GM13976 (cell line): Measurements from ENCODE around the gene AZU1.
"Not testable (repeated sequence)": the region's sequence is repeated elsewhere in the genome, so short reads cannot be mapped to it uniquely, and the experiment has no call there.

Experiments
- DNase-seq: peaks from one replicate; pipeline ENCODE4 v3.0.0; 2012; ENCODE audit warnings: low spot score
- in situ Hi-C: fragments of 300-500 bp; cut with MboI; formaldehyde crosslinking; loops from one replicate; pipeline ENCODE4 v1.12.0; 2022; ENCODE audit warnings: low sequenced_read_pairs, mixed read lengths, inconsistent platforms; ENCODE audit not compliant: unreplicated experiment
- TF ChIP-seq, protein P1 (sequence below): IDR thresholded peaks from 2 replicates; pipeline ENCODE4 v1.5.1; 2012; ENCODE audit warnings: borderline replicate concordance, mild to moderate bottlenecking; ENCODE audit not compliant: insufficient read depth; ENCODE audit errors: extremely low read depth, missing control alignments, control extremely low read depth

Gene AZU1

DNA sequence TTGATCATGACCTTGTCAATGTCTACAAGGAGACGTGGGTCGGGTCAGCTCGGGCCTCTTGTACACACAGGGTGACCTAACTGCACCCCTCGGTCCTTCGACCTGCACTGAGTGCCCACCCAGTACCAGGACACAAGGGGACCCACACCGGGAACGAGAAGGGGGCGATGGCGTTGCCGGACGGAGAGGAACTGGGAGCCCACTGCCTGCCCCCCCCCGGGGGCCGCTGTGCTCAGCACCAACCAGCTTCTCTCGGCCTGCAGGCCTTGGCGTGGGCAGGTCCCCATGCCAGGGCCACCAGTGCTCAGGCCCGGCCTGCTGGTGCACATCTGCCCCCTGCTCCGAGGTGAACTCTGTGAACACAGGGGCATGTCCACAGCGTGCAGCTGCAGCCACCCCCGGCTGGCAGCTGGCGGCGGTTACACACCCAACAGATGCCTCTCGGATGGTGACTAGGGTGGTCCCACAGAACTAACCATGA is 46.0 kb downstream of the AZU1 start:
- TF ChIP-seq, protein P1, sequence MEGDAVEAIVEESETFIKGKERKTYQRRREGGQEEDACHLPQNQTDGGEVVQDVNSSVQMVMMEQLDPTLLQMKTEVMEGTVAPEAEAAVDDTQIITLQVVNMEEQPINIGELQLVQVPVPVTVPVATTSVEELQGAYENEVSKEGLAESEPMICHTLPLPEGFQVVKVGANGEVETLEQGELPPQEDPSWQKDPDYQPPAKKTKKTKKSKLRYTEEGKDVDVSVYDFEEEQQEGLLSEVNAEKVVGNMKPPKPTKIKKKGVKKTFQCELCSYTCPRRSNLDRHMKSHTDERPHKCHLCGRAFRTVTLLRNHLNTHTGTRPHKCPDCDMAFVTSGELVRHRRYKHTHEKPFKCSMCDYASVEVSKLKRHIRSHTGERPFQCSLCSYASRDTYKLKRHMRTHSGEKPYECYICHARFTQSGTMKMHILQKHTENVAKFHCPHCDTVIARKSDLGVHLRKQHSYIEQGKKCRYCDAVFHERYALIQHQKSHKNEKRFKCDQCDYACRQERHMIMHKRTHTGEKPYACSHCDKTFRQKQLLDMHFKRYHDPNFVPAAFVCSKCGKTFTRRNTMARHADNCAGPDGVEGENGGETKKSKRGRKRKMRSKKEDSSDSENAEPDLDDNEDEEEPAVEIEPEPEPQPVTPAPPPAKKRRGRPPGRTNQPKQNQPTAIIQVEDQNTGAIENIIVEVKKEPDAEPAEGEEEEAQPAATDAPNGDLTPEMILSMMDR = no peak
- in situ Hi-C loops = no loop called here
- DNase-seq = no peak

DNA sequence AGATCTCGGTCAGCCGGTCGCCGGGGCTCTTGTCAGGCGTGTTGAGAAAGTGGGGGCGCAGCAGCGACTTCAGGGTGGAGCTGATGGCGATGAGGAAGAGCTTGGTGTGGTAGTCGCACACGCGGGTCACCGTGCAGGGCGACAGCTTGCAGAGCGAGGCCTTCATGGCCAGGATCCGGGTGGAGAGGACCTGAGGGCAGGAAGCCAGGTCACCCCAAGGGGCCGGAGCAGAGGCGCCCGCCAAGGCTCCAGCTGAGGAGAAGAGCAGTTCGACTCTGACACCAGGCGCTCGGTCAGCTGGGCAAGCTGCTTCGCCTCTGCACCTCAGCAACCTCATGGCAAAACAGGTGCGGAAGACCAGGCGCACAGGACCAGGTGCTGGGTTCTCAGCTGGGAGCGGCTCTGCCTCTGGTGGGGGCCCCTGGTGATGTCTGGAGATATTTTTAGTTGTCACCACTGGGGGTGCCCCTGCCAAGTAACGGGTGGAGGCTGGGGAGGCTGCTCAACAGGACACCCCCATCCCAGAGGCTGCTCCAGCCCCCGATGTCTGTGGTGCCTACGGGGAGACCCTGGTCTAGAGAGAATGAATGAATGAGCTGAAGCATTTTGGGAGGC is 47.7 kb downstream of the AZU1 start:
- DNase-seq = no peak
- TF ChIP-seq, protein P1 = no peak
- in situ Hi-C loops = no loop called here

DNA sequence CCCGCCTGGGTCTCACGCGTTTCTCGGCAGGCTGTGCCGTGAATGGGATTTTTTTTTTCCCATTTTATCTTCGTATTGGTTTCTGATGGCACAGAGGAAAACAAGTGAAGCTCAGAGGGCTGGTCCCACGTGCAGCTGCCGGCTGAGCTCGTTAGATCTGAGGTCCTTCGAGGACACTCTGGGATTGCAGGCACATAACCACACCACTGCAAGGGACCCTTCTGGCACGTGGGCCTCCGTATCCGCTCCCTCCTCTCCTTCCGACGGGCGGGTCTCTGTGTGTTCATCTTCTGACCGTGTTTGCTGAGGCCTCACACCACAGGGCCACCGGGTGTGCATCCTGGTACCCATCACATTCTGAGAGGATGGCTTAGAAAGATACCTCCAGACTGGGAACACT is 48.5 kb downstream of the AZU1 start:
- in situ Hi-C loops = no loop called here
- no peak for DNase-seq
- TF ChIP-seq, protein P1 = no peak

DNA sequence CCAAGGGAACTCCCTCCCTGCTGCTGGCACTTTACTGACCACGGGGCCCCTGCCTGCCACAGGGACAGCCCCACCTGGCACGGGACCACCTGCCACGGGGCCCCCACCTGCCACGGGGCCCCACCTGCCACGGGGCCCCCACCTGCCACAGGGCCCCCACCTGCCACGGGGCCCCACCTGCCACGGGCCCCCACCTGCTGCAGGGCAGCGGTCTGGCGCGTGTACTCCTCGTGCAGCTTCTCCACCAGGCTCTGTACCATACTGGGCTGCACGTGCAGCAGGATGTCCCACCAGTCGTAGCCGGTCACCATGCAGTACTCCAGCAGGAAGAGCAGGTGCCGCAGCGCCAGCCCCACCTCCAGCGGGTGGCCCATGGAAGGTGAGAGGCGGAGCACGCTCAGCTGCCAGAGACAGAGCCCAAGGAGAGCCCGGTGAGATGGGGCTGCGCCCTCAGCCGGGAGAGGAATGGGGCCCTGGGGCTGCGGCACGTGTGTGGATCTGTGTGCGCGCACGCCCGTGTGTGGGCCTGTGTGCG is 49.2 kb downstream of the AZU1 start:
- DNase-seq = no peak
- TF ChIP-seq, protein P1 = no peak
- in situ Hi-C loops = no loop called here

DNA sequence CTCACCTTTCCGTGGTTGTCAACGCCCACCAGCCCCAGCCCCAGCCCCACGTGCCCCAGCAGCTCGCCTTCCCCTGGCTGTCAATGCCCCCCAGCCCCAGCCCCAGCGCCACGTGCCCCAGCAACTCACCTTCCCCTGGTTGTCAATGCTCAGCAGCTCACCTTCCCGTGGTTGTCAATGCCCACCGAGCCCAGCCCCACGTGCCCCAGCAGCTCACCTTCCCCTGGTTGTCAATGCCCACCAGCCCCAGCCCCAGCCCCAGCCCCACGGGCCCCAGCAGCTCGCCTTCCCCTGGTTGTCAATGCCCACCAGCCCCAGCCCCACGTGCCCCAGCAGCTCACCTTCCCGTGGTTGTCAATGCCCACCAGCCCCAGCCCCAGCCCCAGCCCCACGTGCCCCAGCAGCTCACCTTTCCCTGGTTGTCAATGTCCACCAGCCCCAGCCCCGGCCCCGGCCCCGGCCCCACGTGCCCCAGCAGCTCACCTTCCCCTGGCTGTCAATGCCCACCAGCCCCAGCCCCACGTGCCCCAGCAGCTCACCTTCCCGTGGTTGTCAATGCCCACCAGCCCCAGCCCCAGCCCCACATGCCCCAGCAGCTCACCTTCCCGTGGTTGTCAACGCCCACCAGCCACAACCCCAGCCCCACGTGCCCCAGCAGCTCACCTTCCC is 50.5 kb downstream of the AZU1 start:
- in situ Hi-C loops = not testable (repeated sequence)

DNA sequence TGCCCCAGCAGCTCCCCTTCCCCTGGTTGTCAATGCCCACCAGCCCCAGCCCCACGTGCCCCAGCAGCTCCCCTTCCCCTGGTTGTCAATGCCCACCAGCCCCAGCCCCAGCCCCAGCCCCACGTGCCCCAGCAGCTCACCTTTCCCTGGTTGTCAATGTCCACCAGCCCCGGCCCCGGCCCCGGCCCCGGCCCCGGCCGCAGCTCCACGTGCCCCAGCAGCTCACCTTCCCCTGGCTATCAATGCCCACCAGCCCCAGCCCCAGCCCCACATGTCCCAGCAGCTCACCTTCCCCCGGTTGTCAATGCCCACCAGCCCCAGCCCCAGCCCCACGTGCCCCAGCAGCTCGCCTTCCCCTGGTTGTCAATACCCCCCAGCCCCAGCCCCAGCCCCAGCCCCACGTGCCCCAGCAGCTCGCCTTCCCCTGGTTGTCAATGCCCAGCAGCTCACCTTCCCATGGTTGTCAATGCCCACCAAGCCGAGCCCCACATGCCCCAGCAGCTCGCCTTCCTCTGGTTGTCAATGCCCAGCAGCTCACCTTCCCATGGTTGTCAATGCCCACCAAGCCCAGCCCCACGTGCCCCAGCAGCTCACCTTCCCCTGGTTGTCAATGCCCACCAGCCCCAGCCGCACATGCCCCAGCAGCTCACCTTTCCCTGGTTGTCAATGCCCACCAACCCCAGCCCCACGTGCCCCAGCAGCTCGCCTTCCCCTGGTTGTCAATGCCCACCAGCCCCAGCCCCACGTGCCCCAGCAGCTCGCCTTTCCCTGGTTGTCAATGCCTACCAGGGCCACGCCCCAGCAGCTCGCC is 51.3 kb downstream of the AZU1 start:
- in situ Hi-C loops, DNase-seq: not testable (repeated sequence)

More for the DNA sequence above, 50.5 kb downstream of the AZU1 start:
- DNase-seq = not testable (repeated sequence)

DNA sequence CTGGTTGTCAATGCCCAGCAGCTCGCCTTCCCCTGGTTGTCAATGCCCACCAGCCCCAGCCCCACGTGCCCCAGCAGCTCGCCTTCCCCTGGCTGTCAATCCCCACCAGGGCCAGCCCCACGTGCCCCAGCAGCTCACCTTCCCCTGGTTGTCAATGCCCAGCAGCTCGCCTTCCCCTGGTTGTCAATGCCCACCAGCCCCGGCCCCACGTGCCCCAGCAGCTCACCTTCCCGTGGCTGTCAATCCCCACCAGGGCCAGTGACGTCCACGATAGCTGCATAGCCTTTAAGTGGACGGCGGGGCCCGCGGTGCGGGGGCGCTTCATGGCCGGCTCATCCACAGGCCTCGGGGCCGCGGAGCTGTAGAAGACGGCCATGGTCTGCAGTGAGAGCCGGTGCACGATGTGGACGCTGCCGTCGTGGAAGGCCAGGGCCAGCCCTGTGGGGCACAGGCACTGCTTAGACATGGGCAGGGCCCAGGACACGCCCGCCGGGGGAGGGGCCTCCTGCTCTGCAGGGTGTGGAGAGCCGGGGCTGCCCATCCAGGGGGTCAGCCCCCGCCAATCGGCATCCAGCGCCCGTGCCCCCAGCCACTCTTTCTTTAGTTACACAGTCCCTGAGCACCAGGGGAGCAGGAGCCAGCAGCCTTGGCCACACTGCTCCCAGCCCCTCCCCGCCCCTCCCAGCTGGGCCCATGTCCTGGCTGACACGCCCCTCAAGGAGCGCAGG is 52.2 kb downstream of the AZU1 start:
- no peak for DNase-seq
- TF ChIP-seq, protein P1 = no peak
- in situ Hi-C loops = no loop called here
